Fibroblast of skin of scalp (primary cell): ENCODE results near the gene VMP1.
"Not testable (repeated sequence)": the region's sequence is repeated elsewhere in the genome, so short reads cannot be mapped to it uniquely, and the experiment has no call there.

Source experiments
- DNase-seq: peaks from one replicate; pipeline ENCODE4 v3.0.0-alpha.2; 2013

Gene VMP1

DNA sequence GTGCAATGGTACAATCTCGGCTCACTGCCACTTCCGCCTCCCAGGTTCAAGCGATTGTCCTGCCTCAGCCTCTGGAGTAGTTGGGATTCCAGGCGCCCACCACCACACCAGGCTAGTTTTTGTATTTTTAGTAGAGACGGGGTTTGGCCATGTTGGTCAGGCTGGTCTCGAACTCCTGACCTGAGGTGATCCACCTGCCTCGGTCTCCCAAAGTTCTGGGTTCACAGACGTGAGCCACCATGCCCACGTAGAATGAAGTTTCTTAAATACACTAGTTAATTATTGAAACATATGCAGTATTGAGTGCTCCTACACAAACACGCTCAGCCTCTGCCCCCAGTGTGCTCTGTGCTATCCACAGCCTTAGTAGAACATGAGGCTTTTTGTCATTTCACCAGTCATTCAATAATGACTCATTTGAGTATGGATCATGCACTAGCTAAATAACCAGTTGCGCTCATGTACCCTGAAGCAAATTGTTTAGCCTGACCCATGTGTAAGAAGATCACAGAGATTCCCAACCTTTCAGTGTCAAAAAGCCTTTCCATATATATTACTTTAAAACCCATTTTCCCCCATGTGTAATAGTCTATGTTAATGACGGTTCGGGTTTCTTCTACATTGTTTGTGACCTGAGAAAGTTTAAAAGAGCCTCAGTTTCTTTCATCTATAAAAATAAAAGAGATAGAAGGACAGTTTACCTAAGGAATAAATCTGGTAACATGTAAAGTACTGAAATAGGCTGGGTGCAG lies 135.6 kb downstream of the VMP1 start:
- peak; percentile 97 for DNase-seq

DNA sequence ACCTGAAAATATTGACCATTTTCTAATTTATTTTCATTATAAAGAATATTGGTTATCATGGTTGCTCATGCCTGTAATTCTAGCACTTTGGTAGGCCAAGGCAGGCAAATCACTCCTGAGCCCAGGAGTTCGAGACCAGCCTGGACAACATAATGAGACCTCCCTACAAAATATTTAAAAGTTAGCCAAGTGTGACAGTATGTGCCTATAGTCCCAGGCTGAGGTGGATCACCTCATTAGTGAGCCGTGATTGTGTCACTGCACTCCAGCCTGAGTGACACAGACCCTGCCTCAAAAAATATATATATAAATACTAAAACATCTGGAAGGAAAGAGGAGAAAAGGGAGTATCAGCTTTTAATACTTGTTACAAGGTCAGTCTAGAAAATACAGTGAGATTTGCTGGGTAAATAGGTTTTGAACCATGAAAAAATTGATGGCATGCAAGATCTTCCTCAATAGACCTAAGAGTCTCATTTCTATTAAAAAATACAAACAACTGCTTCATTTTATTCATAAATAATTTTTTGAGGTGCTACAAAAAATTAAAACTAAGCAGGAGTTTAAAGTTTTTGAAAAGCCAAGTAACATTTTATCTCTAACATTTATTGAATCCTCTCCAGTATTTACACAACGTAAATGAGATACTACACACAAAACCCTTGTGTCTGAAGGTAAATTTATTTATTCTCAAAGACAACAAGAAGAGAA lies 137.6 kb downstream of the VMP1 start:
- DNase-seq = peak; percentile 61

DNA sequence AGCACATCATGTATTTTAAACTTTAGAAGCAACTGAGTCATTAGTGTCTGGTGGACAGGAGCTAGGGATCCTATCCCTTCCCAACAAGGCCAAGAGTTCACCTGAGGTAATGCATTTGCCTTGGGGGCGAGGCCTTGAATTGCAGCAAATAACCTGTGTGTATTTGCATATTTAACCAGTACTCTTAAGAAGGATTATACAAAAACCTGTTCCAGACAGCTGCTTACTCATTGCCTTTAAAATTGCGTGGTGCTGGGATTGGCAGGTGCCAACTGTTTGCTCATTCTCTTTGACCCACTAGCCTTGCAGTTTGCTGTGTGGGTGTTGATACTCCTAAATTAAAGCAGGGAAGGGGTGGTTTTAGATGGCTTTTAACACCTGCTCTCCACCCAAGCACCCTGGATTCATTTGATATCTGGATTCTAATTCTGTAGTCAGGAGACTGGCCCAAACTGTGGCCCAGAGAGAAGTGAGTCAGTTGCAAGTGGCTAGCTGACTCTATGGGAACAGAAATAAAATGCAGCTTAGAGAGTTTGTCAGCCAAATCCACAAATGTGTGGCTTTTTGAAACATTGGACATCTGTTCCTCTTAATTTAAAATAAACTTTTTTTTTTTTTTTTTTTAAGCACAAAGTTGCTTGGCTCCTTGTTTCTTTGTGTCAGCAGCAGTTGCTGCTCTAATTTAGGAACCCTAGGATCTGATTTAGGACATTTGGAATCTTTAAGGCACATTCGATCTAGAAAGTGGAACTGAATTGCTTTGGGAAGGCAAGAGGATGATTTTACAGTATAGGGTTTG lies 138.3 kb downstream of the VMP1 start:
- DNase-seq = peak; percentile 78

DNA sequence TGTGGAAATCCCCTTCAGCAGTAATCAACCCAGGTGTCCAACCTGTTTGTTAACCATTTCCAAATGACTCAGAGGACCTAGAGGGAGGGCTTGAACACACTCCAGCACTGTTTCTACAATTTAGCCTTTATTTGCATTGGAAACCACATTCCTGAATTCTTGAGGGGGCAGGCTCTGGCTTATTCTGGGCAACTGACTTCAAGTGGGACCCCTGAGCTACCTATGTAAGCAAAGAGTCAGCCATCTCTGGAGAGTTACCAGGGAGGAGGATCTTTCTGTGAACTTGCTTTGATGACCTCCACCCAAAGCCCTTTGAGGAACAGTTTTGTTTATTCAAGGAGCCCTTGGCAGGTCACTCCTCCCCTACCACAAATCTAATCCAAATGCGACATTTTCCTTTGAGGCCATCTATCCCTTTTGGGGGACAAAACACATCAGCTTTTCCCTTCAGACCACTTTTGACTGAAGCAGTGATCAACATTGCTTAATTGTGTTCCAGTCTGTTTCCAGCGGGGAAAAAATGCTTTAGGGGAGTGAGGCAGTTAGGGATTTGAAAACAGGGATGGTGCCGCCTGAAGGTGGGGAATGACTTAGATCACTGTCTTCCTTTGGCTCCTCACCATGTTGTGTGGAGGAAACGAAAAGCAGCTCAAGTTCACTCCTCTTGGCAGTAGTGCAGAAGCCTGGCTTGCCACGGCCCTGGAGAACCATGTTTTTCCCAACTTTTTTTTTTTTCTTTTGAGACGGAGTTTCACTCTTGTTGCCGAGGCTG lies 139.1 kb downstream of the VMP1 start:
- DNase-seq = peak; percentile 73

DNA sequence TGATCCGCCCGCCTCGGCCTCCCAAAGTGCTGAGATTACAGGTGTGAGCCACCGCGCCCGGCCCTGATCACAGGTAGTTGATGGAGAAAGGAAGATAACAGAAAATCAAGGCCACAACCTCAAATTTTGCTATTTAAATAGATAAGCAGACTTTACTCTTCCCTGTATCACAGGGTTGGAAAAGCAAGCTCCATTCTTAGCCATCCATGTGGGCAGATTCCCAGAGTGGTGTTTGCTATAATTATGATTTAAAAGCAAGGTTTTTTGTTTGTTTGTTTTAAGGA lies 140.9 kb downstream of the VMP1 start:
- DNase-seq = no peak

DNA sequence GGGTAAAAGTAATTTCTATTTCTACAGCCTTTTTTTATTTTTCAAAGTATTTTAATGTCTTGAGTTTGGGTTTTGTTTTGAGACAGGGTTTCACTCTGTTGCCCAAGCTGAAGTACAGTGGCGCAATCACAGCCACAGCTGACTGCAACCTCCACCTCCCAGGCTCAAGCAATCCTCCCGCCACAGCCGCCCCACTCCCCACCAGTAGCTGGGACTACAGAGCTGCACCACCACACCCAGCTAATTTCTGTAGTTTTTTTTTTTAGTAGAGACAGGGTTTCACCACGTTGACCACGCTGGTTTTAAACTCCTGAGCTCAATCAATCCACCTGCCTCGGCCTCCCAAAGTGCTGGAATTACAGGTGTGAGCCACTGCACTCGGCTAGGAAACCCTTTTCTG lies 141.3 kb downstream of the VMP1 start:
- DNase-seq = peak; percentile 67

DNA sequence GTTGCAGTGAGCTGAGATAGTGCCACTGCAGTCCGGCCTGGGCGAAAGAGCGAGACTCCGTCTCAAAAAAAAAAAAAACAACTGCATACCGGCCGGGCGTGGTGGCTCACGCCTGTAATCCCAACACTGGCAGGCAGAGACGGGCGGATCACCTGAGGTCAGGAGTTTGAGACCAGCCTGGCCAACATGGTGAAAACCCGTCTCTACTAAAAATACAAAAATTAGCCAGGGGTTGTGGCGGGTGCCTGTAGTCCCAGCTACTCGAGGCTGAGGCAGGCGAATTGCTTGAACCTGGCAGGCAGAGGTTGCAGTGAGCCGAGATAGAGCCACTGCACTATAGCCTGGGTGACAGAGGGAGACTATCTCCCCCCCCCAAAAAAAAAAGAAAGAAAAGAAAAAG lies 142.9 kb downstream of the VMP1 start:
- DNase-seq = not testable (repeated sequence)

DNA sequence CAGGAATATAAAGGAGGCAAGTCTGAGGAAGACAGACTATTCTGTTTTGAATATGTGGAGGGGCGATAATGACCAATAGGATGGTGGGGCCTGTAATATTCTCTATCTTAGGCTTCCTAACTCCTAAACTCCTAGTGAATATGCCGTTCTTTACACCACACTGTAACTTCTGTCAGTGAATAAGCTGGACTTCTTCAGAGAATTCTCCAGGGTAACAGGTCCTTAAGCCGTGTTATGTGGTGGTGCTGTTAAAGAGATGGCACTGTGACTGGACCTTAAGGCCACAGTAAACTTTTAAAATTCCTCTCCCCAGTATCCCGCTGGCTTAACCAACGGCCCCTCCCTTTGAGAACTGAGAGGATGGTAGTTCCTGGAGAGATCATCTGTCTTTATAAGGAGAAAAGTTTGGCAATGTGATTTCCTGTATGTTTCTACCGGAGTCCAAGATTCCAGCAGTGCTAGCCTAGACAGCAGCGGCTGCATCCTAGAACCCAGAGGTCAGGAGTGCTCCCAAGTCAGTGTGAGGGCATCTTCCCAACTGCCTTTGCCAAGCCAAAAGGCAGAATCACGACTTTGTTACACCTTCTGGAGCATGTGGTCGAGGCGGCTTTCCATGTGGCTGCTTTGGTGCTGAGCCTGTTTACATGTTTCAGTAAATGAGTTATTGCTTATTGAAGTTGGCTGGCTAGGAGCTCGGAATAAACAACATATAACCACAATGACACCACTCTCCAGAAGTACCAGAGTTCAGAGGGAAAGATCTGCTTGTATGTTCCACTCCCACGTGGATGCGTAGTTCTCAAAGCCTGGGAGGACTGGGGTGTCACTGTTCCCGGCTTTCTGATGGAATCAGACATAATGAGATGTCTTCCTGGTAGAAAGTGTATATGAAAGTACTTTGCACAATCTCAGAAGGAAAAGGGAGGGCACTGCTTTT lies 144.3 kb downstream of the VMP1 start:
- DNase-seq = peak; percentile 94

DNA sequence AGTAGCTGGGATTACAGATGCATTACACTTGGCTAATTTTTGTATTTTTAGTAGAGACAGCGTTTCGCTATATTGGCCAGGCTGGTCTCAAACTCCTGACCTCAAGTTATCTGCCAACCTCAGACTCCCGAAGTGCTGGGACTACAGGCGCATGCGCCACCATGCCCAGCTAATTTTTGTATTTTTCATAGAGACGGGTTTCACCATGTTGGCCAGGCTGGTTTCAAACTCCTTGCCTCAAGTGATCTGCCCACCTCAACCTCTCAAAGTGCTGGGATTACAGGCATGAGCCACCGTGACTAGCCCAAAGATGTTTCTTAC lies 145.4 kb downstream of the VMP1 start:
- DNase-seq = not testable (repeated sequence)

DNA sequence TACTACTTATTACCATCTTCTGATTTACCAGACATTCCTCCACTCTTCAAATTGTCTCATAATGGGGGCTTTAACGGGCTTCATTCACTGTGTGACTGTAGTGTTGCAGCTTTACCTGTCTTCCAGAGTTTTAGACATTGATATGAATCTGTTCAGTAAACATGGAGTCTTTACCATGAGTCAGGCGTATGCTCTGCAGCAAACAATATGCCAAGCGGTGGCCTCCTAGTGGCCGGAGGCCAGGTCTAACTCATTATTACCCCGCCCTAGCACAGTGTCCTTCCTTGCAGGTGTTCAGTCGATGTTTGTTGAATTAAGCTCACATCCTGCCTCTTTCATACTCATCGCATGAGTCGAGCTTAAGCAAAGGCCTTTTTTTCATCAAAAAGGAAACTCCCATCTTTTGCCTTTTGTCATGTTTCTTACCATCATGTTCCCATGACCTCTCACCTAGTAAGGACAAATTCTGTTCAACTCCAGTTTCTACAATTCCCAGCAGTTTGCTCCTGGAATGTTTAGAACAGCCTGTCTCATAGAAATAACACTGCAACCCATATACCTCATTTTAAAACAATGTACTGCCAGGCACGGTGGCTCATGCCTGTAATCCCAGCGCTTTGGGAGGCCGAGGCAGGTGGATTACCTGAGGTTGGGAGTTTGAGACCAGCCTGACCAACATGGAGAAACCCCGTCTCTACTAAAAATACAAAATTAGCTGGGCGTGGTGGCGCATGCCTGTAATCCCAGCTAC lies 145.9 kb downstream of the VMP1 start:
- DNase-seq = peak; percentile 92

DNA sequence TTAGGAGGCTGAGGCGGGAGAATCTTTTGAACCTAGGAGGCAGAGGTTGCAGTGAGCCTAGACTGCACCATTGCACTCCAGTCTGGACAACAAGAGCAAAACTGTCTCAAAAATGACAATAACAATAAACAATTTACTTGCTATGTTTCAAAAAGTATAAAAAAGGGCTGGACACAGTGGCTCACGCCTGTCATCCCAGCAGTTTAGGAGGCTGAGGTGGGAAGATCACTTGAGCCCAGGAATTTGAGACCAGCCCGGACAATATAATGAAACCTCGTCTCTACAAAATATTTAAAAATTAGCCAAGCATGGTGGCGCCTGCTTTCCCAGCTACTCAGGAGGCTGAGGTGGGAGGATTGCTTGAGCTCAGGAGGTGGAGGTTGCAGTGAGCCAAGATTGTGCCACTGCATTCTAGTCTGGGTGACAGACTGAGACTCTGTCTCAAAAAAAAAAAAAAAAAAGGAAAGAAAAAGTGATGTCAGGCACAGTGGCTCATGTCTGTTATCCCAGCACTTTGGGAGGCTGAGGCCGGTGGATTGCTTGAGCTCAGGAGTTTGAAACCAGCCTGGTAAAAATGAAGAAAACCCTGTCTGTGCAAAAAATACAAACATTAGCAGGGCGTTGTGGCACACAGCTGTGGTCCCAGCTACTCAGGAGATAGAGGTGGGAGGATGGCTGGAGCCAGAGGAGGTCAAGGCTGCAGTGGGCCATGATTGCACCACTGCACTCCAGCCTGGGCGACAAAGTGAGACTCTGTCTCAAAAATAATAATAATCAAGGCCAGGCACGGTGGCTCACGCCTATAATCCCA lies 146.7 kb downstream of the VMP1 start:
- not testable (repeated sequence) for DNase-seq

DNA sequence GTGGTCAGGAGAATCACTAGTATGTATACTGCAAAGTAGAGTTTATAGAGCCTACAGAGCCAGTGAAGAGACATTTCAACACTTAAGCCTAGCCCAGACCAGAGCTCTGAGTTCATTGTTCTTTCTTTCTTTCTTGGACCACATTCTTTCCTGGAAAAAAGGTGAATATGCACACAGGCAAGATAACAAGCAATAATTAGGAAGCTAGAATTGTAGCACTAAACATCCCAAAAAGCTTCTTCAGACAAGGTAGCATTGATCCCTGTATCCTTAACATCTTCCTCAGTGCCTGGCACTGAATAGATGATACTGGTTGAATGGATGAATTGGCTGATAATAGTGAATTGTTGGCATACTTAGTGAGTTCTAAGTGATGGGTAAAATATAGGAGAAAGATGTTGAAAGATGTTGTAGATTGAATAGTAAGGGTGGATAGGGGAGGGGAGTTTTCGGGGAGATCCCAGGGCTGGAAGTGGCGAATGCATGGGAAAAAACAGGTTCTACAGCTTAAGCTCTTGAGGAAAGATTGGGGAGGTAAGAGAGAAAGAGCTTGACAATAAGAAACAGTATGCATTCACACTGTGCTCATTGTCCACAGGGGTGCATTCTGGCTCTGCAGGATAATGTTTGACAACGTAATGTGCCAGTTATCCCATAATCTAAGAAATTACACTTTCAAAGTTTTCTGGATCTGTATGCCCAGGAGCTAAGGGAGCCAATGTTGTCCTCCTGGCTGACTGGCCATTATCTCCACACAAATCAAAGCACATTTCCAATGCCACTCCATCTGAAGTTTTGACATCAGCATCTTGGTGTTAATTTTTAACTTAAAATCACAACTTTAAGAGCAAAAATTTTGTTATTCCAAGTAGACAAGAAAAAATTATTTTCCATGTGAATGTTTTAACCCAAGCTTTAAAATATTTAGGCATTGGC lies 149.7 kb downstream of the VMP1 start:
- no peak for DNase-seq

DNA sequence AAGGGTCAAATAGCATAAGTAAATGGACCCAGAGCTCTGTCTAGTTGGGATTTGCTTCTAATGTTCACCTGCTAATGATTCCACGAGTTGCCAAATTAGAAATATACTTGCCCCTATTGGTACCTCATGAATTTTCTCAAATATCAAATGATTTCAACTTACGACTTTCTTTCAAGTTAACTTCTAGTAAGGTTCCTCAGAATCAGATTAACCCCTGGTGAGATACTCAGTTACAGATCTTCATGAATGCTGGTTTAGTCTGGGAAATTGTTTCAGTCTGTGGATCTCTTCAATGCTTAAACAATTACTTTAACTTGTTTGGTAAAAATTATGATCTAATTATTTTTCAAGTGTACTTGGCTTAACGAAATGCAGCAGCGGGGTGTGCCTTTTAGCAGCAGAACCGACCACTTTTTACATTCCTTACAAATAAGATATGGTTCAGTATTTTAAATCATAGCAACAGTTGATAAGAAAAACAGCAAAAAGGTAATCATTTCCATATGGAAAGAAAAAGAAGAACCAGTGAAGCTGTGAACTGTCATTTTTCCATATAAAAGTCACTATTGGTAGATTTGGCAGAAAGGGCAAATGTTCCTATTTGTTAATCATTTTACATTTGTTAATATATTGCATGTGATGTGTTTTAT lies 150.8 kb downstream of the VMP1 start:
- DNase-seq = peak; percentile 47

DNA sequence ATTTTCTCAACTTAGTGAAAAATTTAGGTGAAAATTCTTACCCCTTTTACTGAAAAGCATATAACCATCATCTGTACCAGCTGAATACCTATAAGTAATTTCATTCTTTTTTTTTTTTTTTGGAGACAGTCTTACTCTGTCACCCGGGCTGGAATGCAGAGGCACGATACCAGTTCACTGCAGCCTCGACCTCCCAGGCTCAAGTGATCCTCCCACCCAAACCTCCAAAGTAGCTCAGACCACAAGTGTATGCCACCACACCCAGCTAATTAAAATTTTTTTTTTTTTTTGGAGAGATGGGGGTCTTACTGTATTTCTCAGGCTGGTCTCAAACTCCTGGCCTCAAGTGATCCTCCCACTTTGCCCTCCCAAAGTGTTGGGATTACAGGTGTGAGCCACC lies 151.5 kb downstream of the VMP1 start:
- DNase-seq = no peak

DNA sequence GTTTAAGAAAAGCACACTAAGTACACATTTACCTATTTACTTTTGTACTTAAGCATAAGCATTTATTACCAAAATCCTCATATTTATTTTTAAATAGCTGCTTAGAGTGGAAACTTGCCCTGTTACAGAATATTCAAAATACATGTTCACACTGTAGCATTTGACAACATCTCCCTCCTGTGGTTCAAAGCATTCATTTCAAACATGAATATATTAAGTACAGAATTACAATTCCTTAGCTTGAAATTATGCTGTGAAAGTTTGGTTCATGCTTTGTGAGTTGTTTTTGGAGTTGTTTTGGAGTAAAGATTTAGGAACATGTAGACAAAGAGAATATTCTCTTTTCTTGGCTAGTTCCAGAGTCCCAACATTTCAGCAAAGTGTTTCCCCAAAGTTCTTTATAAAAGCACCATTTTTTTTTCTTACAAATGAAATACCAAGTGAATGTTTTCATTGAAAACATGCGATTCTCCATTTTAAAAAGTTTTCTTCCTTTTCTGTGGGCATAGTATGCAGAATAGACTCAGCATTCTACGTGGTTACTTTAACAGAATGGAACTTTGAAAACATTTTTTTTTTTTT lies 152.1 kb downstream of the VMP1 start:
- DNase-seq = peak; percentile 76

DNA sequence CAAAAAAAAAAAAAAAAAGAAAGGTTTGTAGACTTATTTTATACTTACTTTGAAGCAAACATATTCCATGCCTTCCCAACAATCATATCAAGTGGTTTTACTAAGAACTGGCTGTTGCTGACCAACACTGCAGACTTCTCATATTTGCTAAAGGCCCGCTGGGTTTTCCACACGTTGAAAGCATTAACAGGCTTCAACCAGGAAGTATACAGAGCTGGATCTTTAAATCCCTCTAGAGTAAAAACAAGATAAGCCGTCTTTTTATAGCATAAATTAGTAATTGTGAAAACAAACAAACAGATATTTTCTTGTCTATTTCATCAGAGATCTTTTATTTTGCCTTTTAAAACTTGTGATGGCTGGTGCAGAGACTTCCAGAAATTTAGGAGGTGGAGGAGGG lies 156.2 kb downstream of the VMP1 start:
- DNase-seq = no peak

DNA sequence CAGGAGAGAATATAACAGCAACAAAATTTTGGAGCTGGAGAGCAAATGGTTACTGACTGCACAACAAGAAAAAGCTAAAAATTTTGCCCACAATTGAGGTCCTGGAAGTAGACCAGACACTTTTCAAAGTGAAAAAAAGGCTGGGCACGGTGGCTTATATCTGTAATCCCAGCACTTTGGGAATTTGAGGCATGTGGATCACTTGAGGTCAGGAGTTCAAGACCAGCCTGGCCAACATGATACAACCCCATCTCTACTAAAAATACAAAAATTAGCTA lies 162.4 kb downstream of the VMP1 start:
- no peak for DNase-seq

DNA sequence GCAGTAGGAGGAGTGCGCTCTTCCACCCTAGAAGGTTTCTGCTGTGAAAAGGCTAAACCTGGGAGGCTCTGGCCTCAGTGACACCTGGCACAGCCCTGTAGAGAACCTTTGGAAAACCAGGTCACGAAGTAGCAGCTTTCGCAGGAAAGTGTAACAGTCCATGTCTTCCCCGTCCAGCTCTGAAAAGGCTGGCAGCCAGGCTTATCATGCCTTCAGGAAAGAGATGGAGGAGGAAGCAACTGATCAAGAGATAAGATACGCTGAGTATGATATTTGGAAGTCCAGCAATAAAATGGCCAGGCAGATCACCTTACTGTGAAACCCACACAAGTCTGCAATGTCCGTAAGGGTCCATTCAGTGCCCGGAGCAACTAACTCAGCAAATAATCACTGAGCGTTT lies 163.0 kb downstream of the VMP1 start:
- DNase-seq = no peak
